Uterus (tissue), 2 donors: ENCODE data around the gene NME1.

ENCODE experiments used
- CTCF ChIP-seq, 4 experiments: fragments of 200-600 bp in 2 of 4; fragments of 450-650 bp in 2 of 4; sonication (generic) in 2 of 4; IDR thresholded peaks; one replicate each; pipeline ENCODE4 v1.5.1; 2016 to 2019; ENCODE audit warnings: antibody characterized with exemption in 4 of 4, mild to moderate bottlenecking in 2 of 4, moderate library complexity in 1 of 4
- POLR2A ChIP-seq, 2 donors: fragments of 450-650 bp; IDR thresholded peaks; one replicate each; pipeline ENCODE4 v1.6.1; 2016; ENCODE audit warnings: antibody characterized with exemption in 2 of 2, mild to moderate bottlenecking in 1 of 2, moderate library complexity in 1 of 2

- no peak for TF ChIP-seq CTCF (IDR thresholded peaks at IDR 0.05)
- TF ChIP-seq POLR2A (IDR thresholded peaks at IDR 0.05): no peak
These were observed 25.3 kb upstream of the NME1 start for GRCh38 chr17:51128076-51128475.
